ENCODE data around the gene NDUFS8.

NDUFS8 gene

GRCh38 chr11:68004551-68005335 lies 25.7 kb upstream of the NDUFS8 start:
- no peak overlapping the region for H3K9ac ChIP-seq (ENCODE audit: low read depth, low read length, poor library complexity, severe bottlenecking)
- no peaks in the 10 kb centered on the region for H3K9me2 ChIP-seq (replicated peaks; ENCODE audit: low read depth, low read length)
- H3K4me1 ChIP-seq (ENCODE audit: insufficient read depth, low read length, poor library complexity, severe bottlenecking): peaks cover 11% of the 10 kb centered on the region
- TF ChIP-seq, protein P1, sequence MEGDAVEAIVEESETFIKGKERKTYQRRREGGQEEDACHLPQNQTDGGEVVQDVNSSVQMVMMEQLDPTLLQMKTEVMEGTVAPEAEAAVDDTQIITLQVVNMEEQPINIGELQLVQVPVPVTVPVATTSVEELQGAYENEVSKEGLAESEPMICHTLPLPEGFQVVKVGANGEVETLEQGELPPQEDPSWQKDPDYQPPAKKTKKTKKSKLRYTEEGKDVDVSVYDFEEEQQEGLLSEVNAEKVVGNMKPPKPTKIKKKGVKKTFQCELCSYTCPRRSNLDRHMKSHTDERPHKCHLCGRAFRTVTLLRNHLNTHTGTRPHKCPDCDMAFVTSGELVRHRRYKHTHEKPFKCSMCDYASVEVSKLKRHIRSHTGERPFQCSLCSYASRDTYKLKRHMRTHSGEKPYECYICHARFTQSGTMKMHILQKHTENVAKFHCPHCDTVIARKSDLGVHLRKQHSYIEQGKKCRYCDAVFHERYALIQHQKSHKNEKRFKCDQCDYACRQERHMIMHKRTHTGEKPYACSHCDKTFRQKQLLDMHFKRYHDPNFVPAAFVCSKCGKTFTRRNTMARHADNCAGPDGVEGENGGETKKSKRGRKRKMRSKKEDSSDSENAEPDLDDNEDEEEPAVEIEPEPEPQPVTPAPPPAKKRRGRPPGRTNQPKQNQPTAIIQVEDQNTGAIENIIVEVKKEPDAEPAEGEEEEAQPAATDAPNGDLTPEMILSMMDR (conservative IDR thresholded peaks at IDR 0.05; ENCODE audit: low read length): no peak
- no peak for TF ChIP-seq EZH2phosphoT487 (IDR thresholded peaks at IDR 0.05; ENCODE audit: borderline replicate concordance)
- H3K4me2 ChIP-seq (ENCODE audit: low read depth, low read length, poor library complexity, severe bottlenecking): peak overlapping the region; percentile 57
- peak overlapping the region; percentile 63 for H3K4me3 ChIP-seq (ENCODE audit: low read length, poor library complexity, severe bottlenecking)
- H2AFZ ChIP-seq (ENCODE audit: low read length): 0 out of 2 replicates have a peak overlapping the region, but pooled peaks have one; percentile 36
- no peaks in the 10 kb centered on the region for H3K27me3 ChIP-seq (ENCODE audit: insufficient read depth, low read length, poor library complexity, severe bottlenecking)
- H3F3A ChIP-seq (ENCODE audit: low read depth): no peaks in the 10 kb centered on the region
- no peaks in the 10 kb centered on the region for H3K9me3 ChIP-seq (ENCODE audit: insufficient read depth, low read depth, low read length)
- no peaks in the 10 kb centered on the region for H4K20me1 ChIP-seq (ENCODE audit: insufficient read depth, low read length, poor library complexity, severe bottlenecking)
- no peaks in the 10 kb centered on the region for H3K79me2 ChIP-seq (ENCODE audit: insufficient read depth, low read length)
- no peaks in the 10 kb centered on the region for H3K36me3 ChIP-seq (ENCODE audit: insufficient read depth, low read length)

DNA sequence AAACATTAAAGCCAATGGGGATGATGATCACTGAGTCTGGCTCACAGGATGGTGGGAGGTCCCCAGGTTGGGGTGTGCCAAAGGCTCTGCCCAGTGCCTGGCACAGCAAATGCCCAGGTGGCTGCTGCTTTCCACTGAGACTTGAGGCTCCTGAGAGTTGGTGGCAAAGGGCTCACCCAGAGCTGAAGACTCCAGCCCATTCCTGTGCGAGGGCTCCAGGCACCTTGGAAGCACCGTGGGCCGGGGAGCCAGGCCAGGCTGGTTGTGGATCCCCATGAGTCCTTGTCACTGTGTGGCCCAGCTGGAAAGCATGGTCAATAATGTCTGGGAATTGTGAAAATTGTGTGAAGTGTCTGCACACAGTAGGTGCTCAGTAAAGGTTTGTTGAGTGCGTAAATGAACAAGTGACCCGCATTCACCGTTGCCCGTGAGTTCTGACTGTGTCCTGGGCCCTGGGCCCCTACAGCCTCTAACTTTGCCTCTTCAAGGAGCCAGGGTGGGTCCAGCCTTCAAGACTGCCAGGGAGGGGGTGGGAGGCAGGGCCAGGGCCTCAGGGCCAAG lies 23.8 kb upstream of the NDUFS8 start:
- H3F3A ChIP-seq (ENCODE audit: low read depth): no peaks in the 10 kb centered on the region
- no peaks in the 10 kb centered on the region for H4K20me1 ChIP-seq (ENCODE audit: insufficient read depth, low read length, poor library complexity, severe bottlenecking)
- TF ChIP-seq, protein P1 (conservative IDR thresholded peaks at IDR 0.05; ENCODE audit: low read length): no peak
- no peak for TF ChIP-seq EZH2phosphoT487 (IDR thresholded peaks at IDR 0.05; ENCODE audit: borderline replicate concordance)
- H3K9me2 ChIP-seq (replicated peaks; ENCODE audit: low read depth, low read length): no peaks in the 10 kb centered on the region
- no peaks in the 10 kb centered on the region for H3K9me3 ChIP-seq (ENCODE audit: insufficient read depth, low read depth, low read length)
- no peak overlapping the region for H2AFZ ChIP-seq (ENCODE audit: low read length)
- no peaks in the 10 kb centered on the region for H3K79me2 ChIP-seq (ENCODE audit: insufficient read depth, low read length)
- no peak overlapping the region for H3K4me3 ChIP-seq (ENCODE audit: low read length, poor library complexity, severe bottlenecking)
- no peak overlapping the region for H3K4me2 ChIP-seq (ENCODE audit: low read depth, low read length, poor library complexity, severe bottlenecking)
- H3K36me3 ChIP-seq (ENCODE audit: insufficient read depth, low read length): no peaks in the 10 kb centered on the region
- H3K9ac ChIP-seq (ENCODE audit: low read depth, low read length, poor library complexity, severe bottlenecking): no peak overlapping the region
- H3K27me3 ChIP-seq (ENCODE audit: insufficient read depth, low read length, poor library complexity, severe bottlenecking): no peaks in the 10 kb centered on the region
- peaks cover 16% of the 10 kb centered on the region for H3K4me1 ChIP-seq (ENCODE audit: insufficient read depth, low read length, poor library complexity, severe bottlenecking)

DNA sequence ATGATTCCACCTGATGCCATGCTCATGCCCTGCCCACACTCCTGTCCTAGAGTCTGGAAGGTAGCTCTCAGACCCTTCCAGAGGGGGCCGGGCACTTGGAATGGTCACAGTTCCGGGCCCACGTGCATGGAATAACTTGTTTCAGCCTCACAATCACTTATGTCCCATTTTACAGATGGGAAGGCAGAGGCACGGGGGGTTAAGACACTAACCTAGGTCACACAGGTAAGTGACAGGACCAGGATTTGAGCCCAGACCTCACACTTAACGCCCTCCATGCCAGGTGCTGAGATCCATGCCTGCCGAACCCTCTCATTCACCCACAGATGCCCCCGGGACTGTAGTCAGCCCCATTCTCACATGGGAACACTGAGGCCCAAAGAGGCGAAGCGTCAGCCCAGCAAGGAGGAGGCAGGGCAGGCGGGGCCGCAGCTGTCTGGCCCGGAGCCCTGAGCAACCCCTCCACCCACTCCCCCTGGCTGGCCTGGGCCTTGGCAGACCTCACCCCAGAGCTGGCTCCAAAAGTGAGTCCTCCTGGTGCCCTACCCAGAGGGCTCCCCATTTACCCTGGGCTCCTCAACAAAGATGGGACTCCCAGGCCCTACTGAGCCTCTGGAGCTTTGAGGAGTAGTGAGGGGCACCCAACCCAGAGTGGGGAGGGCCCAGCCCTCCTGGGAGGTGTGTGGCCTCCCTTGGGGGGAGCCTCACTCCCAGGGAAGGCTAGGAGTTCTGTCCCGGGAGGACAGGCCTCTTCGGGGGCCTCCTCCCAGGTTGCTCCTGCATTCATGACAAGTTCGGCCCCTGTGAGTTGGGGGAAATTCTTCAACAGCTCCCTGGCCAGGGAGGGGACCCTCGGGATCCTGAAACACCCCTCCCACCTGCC lies 22.7 kb upstream of the NDUFS8 start:
- H3K4me1 ChIP-seq (ENCODE audit: insufficient read depth, low read length, poor library complexity, severe bottlenecking): peaks cover 23% of the 10 kb centered on the region
- no peak overlapping the region for H3K4me3 ChIP-seq (ENCODE audit: low read length, poor library complexity, severe bottlenecking)
- no peaks in the 10 kb centered on the region for H3F3A ChIP-seq (ENCODE audit: low read depth)
- no peaks in the 10 kb centered on the region for H3K27me3 ChIP-seq (ENCODE audit: insufficient read depth, low read length, poor library complexity, severe bottlenecking)
- no peak for TF ChIP-seq EZH2phosphoT487 (IDR thresholded peaks at IDR 0.05; ENCODE audit: borderline replicate concordance)
- TF ChIP-seq, protein P1 (conservative IDR thresholded peaks at IDR 0.05; ENCODE audit: low read length): no peak
- no peaks in the 10 kb centered on the region for H3K9me3 ChIP-seq (ENCODE audit: insufficient read depth, low read depth, low read length)
- no peak overlapping the region for H3K4me2 ChIP-seq (ENCODE audit: low read depth, low read length, poor library complexity, severe bottlenecking)
- H3K79me2 ChIP-seq (ENCODE audit: insufficient read depth, low read length): no peaks in the 10 kb centered on the region
- H3K9ac ChIP-seq (ENCODE audit: low read depth, low read length, poor library complexity, severe bottlenecking): no peak overlapping the region
- H4K20me1 ChIP-seq (ENCODE audit: insufficient read depth, low read length, poor library complexity, severe bottlenecking): no peaks in the 10 kb centered on the region
- H2AFZ ChIP-seq (ENCODE audit: low read length): no peak overlapping the region
- H3K36me3 ChIP-seq (ENCODE audit: insufficient read depth, low read length): no peaks in the 10 kb centered on the region
- no peaks in the 10 kb centered on the region for H3K9me2 ChIP-seq (replicated peaks; ENCODE audit: low read depth, low read length)
